Measurements from ENCODE around the gene MUC12. TPM values are rescaled to one million over a fixed set of nuclear protein-coding genes. Genes with fewer than 3 reads are reported as not detected.

MUC12 gene
- total and polyA plus RNA-seq, 9 of the 15 experiments (the other 6 are each of a cell fraction or from before 2014, with no cell fraction given), result 0.23 to 1.2 (median 0.79) TPM; not detected in 1

GRCh38 chr7:100965723-100966541 lies 3.4 kb upstream of the MUC12 start (continued):
- TF ChIP-seq STAG1 (CRISPR knock-in tag; IDR thresholded peaks at IDR 0.05; ENCODE audit: borderline replicate concordance) (peak; percentile 62; the same call in 1 of the 2 replicates), TBP (optimal IDR thresholded peaks at IDR 0.05; ENCODE audit: low read depth, low read length) (peak; percentile 61), PHB2 (IDR thresholded peaks at IDR 0.05; ENCODE audit: low read depth) (no peak), POLR2AphosphoS2 (IDR thresholded peaks at IDR 0.05; ENCODE audit: low read length) (no peak), TFAP4 (CRISPR knock-in tag; IDR thresholded peaks at IDR 0.05; ENCODE audit: borderline replicate concordance) (peak; percentile 89; the same call in 1 of the 2 replicates), CTBP1 (IDR thresholded peaks at IDR 0.05; ENCODE audit: borderline replicate concordance) (peak; percentile 89), RBFOX2 (IDR thresholded peaks at IDR 0.05; ENCODE audit: low read depth, low read length) (peak; percentile 55), ZNF384 (IDR thresholded peaks at IDR 0.05; ENCODE audit: low read depth, low read length) (peak; percentile 72), HMGN3 (IDR thresholded peaks at IDR 0.05; ENCODE audit: borderline replicate concordance, extremely low read depth, insufficient read length, low read depth, low read length) (peak; percentile 86), UBTF (IDR thresholded peaks at IDR 0.05; ENCODE audit: borderline replicate concordance in 1 of 2, low read depth in 2 of 2, low read length in 2 of 2) (peak; percentile 84 to 97; a peak in 3 of 4 replicates), TOE1 (IDR thresholded peaks at IDR 0.05; ENCODE audit: borderline replicate concordance) (0 out of 2 replicates have a peak, but pooled peaks have one; percentile 31), TOE1 (CRISPR knock-in tag; IDR thresholded peaks at IDR 0.05; ENCODE audit: borderline replicate concordance, low read depth) (no peak), GABPB1 (CRISPR knock-in tag; IDR thresholded peaks at IDR 0.05) (peak; percentile 59; the same call in 1 of the 2 replicates), NR1H2 (CRISPR knock-in tag; IDR thresholded peaks at IDR 0.05) (0 out of 2 replicates have a peak, but pooled peaks have one; percentile 18), MEF2D (tag; conservative IDR thresholded peaks at IDR 0.05; ENCODE audit: low read depth) (no peak)

All from K562 (cell line).